ENCODE results near the gene BAX. TPM values are rescaled to one million over a fixed set of nuclear protein-coding genes. Genes with fewer than 3 reads are reported as not detected.
"Not testable (repeated sequence)": the region's sequence is repeated elsewhere in the genome, so short reads cannot be mapped to it uniquely, and the experiment has no call there.

BAX gene
- polyA plus RNA-seq (2013, experiment 1 of 2; ENCODE audit: insufficient read length): 254 TPM
- 254 TPM for polyA plus RNA-seq (2013, experiment 2 of 2; ENCODE audit: insufficient read length)

DNA sequence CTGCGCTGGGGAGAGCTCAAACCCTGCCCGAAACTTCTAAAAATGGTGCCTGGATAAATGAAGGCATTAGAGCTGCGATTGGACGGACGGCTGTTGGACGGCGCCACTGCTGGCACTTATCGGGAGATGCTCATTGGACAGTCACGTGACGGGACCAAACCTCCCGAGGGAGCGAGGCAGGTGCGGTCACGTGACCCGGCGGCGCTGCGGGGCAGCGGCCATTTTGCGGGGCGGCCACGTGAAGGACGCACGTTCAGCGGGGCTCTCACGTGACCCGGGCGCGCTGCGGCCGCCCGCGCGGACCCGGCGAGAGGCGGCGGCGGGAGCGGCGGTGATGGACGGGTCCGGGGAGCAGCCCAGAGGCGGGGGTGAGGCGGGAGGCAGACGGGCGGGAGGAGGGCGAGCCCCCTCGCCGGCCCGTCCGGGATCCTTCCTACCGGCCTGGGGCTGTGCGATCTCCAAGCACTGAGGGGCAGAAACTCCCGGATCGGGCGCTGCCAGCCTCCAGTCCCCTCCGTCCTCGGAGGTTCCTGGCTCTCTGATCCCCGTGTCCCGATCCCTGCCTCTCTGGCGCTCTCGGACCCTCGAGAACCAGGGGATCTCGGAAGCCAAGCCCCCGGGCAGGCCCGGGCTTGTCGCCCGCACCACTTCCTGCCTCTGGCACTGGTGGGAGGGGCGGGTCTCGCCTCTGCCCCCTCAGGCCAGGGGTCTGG lies at the start of gene BAX:
TSS of gene BAX (plus strand) at position 281 of the 713 bp plus-strand sequence. CDS start at position 335, 54 bp downstream.
- peak; percentile 96 for DNase-seq

- no peak for DNase-seq
Observed at GRCh38 chr19:48905664-48906063, 49.0 kb upstream of the BAX start.

DNA sequence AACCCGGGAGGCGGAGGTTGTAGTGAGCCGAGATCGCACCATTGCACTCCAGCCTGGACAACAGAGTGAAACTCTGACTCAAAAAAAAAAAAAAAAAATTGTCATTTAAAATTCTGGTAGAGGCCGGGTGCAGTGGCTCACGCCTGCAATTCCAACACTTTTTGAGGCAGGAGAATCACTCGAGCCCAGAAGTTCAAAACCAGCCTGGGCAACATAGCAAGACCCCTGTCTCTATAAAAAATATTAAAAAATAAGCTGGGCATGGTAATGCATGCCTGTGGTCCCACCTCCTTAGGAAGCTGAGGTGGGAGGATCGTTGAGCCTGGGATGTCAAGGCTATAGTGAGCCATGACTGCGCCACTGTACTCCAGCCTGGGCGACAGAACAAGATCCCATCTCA lies 48.4 kb upstream of the BAX start:
- DNase-seq: no peak

GRCh38 chr19:48907671-48908070 lies 47.0 kb upstream of the BAX start:
- DNase-seq: no peak

DNA sequence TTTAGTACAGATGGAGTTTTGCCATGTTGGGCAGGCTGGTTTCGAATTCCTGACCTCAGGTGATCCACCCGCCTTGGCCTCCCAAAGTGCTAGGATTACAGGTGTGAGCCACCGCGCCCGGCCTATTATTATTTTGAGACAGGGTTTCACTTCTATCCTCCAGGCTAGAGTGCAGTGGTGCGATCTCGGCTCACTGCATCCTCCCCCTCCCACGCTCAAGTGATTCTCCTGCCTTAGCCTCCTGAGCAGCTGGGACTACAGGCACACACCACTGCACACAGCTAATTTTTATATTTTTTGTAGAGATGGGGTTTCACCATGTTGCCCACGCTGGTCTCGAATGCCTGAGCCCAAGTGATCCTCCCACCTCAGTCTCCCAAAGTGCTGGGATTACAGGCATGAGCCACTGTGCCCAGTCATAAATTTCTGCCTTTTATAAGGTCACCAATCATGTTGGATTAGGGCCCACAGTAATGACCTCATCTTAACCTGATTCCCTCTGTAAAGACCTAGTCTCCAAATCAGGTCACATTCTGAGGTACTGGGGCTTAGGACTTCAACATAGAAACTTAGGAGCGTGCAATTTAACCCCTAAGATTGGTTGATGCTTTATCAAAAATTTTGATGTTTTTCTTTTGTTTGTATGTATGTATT lies 45.1 kb upstream of the BAX start:
- DNase-seq: not testable (repeated sequence)

DNA sequence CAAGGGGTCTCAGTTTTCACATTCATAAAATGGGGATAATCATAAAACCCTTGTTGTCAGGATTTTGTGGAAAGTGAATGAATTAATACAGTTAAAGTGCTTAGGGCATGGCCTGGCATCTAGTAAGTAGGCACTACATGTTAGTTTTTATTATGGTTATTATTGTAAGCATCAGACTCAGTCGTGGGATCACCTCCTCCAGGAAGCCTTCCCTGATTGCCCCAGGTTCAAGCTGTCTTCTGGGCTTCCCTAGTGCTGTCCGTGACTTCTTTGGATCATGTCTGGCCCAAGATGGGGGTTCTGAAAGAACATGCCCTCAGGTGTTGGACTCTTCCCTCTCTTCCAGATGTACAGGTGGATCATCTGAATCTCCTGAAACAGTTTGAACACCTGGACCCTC lies 43.9 kb upstream of the BAX start:
- no peak for DNase-seq

DNA sequence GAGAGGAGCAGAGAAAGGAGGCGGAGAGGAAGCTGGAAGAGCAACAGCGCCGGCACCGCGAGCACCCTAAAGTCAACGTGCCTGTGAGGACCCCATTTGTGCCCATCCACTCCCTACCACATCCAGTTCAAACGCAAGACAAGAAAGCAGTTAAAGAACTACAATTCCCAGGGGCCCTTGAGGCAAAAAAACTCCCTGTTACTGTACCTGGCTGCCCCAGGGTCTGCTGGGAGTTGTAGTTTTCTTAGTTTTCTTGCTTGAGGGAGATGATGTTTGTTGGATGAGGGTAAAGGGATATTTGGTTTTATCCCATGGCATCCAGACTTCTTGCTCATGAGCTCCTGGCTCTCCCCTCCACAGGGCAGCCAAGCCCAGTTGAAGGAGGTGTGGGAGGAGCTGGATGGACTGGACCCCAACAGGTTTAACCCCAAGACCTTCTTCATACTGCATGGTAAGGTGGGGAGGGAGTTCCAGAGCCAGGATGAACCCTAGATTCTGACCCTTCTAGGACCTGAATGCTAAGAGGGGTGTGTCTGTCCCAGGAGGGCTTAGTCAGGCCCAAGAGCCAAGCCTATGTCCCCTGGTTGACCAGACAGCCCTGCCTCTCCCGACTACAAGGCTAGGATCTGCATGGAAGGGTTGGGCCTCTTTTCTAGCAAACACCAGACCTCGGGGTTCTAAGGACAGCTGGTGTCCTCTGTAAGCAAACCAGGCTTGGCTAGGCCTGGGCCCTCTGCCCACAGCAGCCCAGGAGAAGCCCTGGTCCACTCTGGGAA lies 41.4 kb upstream of the BAX start:
- no peak for DNase-seq

GRCh38 chr19:48914181-48914580 lies 40.5 kb upstream of the BAX start:
- DNase-seq: no peak

DNA sequence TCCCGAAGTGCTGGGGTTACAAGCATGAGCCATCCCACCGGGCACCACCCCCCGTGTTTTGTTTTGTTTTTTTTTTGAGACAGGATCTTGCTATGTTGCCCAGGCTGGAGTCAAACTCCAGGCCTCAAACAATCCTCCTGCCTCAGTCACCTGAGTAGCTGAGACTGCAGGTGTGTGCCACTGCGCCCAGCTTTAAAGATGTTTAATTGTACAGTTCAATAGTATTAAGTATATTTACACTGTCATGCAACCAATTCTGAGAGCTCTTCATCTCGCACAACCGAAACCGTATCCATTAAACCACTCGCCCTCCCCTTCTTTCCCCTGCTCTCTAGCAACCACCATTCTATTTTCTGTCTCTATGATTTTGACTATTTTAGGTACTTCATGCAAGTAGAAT lies 38.9 kb upstream of the BAX start:
- DNase-seq: no peak

DNA sequence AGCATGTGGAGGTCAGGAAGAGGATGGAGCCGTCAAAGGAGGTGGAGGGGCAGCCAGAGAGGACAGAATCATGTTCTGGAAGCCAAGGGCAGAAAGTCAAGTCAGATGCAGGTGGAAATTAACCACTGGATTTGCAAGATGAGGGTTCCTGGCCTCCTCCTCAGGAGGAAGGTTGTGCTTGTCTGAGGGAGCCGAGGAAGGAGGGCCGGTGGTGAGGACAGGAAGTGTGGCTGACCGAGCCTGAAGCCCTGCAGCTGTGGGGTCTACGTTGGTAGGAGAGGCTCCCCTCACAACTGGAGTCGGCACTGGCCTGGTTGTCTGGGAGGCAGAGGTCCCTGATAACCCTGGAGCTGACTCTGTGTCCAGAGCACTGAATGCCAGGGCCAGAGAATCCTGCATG lies 36.6 kb upstream of the BAX start:
- no peak for DNase-seq

DNA sequence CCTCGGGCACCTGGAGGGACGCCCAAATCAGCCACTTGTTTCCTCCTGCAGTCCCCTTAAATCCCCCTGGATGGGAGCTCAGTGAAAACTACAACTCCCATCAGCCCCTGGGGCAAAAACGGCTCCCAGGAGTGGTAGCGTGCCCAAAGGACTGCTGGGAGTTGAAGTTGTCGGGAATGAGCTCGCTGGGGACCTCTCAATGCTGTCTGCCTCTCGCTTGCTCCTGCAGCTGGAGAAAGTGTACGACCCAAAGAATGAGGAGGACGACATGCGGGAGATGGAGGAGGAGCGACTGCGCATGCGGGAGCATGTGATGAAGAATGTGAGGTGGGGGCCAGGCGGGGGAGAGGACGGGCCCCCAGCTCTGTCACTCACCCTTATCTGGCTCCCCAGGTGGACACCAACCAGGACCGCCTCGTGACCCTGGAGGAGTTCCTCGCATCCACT lies 35.9 kb upstream of the BAX start:
- no peak for DNase-seq

- not testable (repeated sequence) for DNase-seq
Observed at GRCh38 chr19:48919271-48919670, 35.4 kb upstream of the BAX start.

- DNase-seq: no peak
Observed at GRCh38 chr19:48920949-48921348, 33.7 kb upstream of the BAX start.

DNA sequence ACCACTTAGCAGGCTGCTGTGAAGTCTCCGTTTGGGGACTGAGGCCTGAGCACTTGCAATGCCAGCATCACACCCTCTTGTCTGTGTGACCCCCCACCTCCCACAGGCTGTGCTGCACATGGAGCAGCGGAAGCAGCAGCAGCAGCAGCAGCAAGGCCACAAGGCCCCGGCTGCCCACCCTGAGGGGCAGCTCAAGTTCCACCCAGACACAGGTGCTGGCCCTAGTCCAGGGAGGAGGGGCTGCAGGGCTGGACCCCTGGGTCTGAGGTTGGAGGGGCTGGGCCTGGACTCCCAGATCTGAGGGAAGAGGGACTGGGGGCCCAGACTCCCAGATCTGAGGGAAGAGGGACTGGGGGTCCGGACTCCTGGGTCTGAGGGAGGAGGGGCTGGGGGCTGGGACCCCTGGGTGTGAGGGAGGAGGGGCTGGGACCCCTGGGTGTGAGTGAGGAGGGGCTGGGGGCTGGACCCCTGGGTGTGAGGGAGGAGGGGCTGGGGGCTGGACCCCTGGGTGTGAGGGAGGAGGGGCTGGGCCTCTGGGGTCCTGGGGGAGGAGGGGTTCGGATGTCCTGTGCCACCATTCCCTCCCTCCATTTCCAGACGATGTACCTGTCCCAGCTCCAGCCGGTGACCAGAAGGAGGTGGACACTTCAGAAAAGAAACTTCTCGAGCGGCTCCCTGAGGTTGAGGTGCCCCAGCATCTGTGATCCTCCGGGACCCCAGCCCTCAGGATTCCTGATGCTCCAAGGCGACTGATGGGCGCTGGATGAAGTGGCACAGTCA lies 32.8 kb upstream of the BAX start:
- DNase-seq: no peak

DNA sequence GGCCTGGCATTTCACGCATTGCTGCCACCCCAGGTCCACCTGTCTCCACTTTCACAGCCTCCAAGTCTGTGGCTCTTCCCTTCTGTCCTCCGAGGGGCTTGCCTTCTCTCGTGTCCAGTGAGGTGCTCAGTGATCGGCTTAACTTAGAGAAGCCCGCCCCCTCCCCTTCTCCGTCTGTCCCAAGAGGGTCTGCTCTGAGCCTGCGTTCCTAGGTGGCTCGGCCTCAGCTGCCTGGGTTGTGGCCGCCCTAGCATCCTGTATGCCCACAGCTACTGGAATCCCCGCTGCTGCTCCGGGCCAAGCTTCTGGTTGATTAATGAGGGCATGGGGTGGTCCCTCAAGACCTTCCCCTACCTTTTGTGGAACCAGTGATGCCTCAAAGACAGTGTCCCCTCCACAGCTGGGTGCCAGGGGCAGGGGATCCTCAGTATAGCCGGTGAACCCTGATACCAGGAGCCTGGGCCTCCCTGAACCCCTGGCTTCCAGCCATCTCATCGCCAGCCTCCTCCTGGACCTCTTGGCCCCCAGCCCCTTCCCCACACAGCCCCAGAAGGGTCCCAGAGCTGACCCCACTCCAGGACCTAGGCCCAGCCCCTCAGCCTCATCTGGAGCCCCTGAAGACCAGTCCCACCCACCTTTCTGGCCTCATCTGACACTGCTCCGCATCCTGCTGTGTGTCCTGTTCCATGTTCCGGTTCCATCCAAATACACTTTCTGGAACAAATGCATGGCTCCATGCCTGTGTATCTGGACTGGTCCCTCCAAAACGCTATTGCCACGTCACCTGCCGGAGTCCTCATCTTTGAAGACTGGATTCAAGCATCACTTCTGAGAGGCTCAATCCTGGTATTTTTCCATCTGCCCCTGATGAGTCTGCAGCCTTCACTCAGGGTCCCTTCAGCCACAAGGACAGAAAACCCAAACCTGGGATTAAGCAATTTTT lies 31.9 kb upstream of the BAX start:
- no peak for DNase-seq

- peak; percentile 73 for DNase-seq
Observed at GRCh38 chr19:48925240-48925843, 29.3 kb upstream of the BAX start.

GRCh38 chr19:48925890-48926289 lies 28.8 kb upstream of the BAX start:
- not testable (repeated sequence) for DNase-seq

DNA sequence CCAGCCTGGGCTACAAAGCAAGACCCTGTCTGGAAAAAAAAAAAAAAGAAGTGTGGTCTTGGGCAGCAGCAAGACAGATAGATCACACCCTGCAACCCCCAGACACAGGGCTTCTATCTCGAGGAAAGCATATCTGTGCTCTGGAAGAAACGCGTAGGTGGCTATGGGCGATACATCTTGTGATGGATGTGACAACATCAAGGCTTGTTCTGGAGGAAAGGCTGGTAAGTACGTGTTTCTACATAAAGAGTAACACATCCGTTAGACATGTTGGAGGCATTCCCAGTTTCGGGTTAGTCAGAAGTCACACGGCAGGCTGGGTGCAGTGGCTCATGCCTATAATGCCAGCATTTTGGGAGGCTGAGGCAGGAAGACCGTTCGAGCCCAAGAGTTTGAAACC lies 27.8 kb upstream of the BAX start:
- peak; percentile 95 for DNase-seq

- DNase-seq: not testable (repeated sequence)
Observed at GRCh38 chr19:48927692-48928091, 27.0 kb upstream of the BAX start.

DNA sequence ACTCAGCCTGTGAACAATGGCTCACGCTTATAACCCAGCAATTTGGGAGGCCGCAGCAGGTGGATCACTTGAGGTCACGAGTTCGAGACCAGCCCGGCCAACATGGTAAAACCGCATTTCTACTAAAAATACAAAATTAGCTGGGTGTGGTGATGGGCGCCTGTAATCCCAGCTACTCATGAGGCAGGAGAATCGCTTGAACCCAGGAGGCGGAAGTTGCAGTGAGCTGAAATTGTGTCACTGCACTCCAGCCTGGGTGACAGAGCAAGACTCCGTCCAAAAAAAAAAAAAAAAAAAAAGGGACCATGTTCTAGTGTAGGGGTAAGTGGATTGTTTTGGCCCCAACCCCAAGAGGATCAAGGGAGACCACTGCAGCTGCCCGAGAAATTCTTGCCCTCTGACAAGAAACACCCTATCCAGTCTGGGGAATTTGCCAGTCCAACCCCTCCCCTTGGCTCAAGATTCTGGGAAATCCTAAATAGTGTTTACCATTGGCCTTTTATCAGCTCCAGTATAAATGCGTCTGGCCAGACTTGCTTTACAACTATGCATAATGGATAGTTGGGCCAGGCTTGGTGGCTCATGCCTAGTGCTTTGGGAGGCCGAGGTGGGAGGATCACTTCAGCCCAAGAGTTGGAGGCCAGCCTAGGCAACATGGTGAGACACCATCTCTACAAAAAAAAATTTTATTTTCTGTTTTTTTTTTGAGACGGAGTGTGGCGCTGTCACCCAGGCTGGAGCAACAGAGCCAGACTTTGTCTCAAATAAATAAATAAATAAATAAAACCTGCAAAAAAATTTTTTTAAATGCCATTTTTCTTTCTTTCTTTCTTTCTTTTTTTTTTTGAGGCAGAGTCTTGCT lies 26.3 kb upstream of the BAX start:
- DNase-seq: peak; percentile 9
